ENCODE measurements around the gene SLC25A34.
"Not testable (repeated sequence)": the region's sequence is repeated elsewhere in the genome, so short reads cannot be mapped to it uniquely, and the experiment has no call there.

The SLC25A34 gene

GRCh38 chr1:15736038-15736891 is at the start of gene SLC25A34:
SLC25A34 (plus strand) TSS chr1:15736258; CDS start chr1:15736486, 228 bp downstream.
- DNase-seq (ENCODE audit: low read depth): no peak

GRCh38 chr1:15687446-15687845 is 48.6 kb upstream of the SLC25A34 start:
- DNase-seq (ENCODE audit: low read depth): no peak

- DNase-seq (ENCODE audit: low read depth): no peak
Observed at GRCh38 chr1:15690317-15690716, 45.7 kb upstream of the SLC25A34 start.

- DNase-seq (ENCODE audit: low read depth): no peak
Observed at GRCh38 chr1:15691434-15692032, 44.5 kb upstream of the SLC25A34 start.

- no peak for DNase-seq (ENCODE audit: low read depth)
Observed at GRCh38 chr1:15692121-15692682, 43.9 kb upstream of the SLC25A34 start.

- no peak for DNase-seq (ENCODE audit: low read depth)
Observed at GRCh38 chr1:15693371-15693770, 42.7 kb upstream of the SLC25A34 start.

GRCh38 chr1:15696956-15697521 is 39.0 kb upstream of the SLC25A34 start:
- no peak for DNase-seq (ENCODE audit: low read depth)

- no peak for DNase-seq (ENCODE audit: low read depth)
Observed at GRCh38 chr1:15698201-15698600, 37.9 kb upstream of the SLC25A34 start.

GRCh38 chr1:15699321-15699720 is 36.7 kb upstream of the SLC25A34 start:
- DNase-seq (ENCODE audit: low read depth): not testable (repeated sequence)

- no peak for DNase-seq (ENCODE audit: low read depth)
Observed at GRCh38 chr1:15700508-15700907, 35.5 kb upstream of the SLC25A34 start.

GRCh38 chr1:15701784-15702183 is 34.3 kb upstream of the SLC25A34 start:
- DNase-seq (ENCODE audit: low read depth): no peak

- DNase-seq (ENCODE audit: low read depth): no peak
Observed at GRCh38 chr1:15702722-15703550, 33.1 kb upstream of the SLC25A34 start.

- DNase-seq (ENCODE audit: low read depth): no peak
Observed at GRCh38 chr1:15703562-15703961, 32.5 kb upstream of the SLC25A34 start.

GRCh38 chr1:15704526-15705183 is 31.4 kb upstream of the SLC25A34 start:
- no peak for DNase-seq (ENCODE audit: low read depth)

- DNase-seq (ENCODE audit: low read depth): no peak
Observed at GRCh38 chr1:15705184-15705566, 30.9 kb upstream of the SLC25A34 start.

GRCh38 chr1:15706751-15707150 is 29.3 kb upstream of the SLC25A34 start:
- no peak for DNase-seq (ENCODE audit: low read depth)

GRCh38 chr1:15707239-15707925 is 28.7 kb upstream of the SLC25A34 start:
- no peak for DNase-seq (ENCODE audit: low read depth)

GRCh38 chr1:15708486-15709137 is 27.4 kb upstream of the SLC25A34 start:
- no peak for DNase-seq (ENCODE audit: low read depth)

GRCh38 chr1:15709226-15709625 is 26.8 kb upstream of the SLC25A34 start:
- DNase-seq (ENCODE audit: low read depth): no peak

GRCh38 chr1:15712168-15712567 is 23.9 kb upstream of the SLC25A34 start:
- DNase-seq (ENCODE audit: low read depth): no peak
